NCI-H524 (cell line): ENCODE measurements around the gene GMEB2.
"Not testable (repeated sequence)": the region's sequence is repeated elsewhere in the genome, so short reads cannot be mapped to it uniquely, and the experiment has no call there.

Experiments
- DNase-seq, 2 experiments: peaks; one replicate each; lab custom pipeline; 2025; lab: John Stamatoyannopoulos, UW

GMEB2 gene

GRCh38 chr20:63626424-63627128 lies at the start of gene GMEB2:
GMEB2 (minus strand) TSS chr20:63627101; CDS start chr20:63619397, 7,704 bp downstream.
- DNase-seq: peak; percentile 18 to 79

DNA sequence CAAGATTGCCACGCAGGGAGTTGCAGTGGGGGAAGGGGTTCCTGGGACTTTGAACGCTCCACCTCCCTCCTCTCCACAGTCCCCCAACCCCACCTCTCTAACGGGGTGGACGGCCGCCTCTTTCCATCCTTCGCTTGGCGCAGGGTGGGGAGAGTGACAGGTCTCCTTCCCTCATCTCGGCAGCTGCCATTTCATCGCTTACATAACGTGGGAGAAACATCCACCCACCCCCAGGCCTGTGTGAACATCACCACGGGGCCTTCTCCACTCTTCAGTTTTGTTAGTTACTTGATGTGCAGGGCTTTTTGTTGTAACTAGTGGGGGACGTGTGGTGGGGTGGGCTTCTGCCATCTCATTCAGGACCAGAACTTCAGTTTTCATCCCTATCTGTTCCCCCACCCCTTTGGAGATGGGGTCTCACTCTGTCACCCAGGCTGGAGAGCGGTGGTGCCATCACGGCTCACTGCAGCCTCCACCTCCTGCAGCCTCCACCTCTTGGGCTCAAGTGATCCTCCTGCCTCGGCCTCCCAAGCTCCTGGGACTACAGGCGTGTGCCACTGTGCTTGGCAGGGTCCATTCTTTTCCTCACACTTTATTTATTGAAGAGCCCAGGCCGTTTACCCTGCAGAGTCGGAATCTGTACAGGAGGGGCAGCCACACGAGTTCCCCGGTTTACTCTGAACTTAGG lies 48.9 kb upstream of the GMEB2 start:
- no peak for DNase-seq

DNA sequence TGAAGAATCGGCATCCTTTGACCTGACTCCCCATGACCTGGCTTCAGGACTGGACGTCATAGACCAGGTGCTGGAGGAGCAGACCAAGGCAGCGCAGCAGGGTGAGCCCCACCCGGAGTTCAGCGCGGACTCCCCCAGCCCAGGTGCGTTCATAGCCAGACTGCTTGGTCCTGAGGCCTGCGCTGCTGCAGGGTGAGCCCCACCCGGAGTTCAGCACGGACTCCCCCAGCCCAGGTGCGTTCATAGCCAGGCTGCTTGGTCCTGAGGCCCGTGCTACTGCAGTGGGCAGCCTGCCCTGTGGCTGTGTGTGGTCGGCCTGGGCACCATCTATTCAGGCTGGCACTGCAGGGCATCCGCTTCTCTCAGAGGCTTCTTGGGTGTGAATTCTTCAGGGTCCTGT lies 47.0 kb upstream of the GMEB2 start:
- DNase-seq: no peak

DNA sequence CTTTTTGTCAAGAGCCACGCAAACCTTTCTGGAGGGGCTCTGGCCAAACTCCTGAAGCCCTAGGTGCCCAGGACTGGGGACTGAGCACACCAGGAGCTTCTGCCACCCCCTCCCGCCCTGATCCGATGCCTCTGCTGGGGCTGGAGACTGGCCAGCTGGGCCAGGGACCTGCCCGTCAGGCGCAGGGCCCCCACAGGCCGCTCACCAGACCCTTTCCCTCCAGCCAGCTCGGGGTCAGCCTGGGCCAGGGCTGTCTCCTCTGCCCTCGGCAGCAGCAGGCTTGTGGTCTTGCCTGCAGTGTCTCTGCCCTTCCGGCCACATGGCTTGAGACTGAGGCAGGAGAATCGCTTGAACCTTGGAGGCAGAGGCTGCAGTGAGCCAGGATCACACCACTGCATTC lies 45.8 kb upstream of the GMEB2 start:
- no peak for DNase-seq

DNA sequence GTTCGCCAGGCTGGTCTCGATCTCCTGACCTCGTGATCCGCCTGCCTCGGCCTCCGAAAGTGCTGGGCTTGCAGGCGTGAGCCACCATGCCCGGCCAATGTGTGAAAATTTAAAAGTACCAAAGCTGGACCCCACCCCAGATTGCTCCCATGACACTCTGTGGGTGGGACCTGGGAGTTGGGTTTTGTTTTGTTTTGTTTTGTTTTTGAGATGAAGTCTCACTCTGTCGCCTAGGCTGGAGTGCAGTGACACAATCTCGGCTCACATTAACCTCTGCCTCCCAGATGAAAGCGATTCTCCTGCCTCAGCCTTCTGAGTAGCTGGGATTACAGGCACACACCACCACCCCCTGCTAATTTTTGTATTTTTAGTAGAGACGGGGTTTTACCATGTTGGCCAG lies 44.8 kb upstream of the GMEB2 start:
- DNase-seq: not testable (repeated sequence)

- DNase-seq: no peak
These were observed 41.5 kb upstream of the GMEB2 start for GRCh38 chr20:63668351-63668750.

GRCh38 chr20:63667858-63668257 lies 41.0 kb upstream of the GMEB2 start:
- DNase-seq: no peak

GRCh38 chr20:63665708-63666107 lies 38.8 kb upstream of the GMEB2 start:
- no peak for DNase-seq

DNA sequence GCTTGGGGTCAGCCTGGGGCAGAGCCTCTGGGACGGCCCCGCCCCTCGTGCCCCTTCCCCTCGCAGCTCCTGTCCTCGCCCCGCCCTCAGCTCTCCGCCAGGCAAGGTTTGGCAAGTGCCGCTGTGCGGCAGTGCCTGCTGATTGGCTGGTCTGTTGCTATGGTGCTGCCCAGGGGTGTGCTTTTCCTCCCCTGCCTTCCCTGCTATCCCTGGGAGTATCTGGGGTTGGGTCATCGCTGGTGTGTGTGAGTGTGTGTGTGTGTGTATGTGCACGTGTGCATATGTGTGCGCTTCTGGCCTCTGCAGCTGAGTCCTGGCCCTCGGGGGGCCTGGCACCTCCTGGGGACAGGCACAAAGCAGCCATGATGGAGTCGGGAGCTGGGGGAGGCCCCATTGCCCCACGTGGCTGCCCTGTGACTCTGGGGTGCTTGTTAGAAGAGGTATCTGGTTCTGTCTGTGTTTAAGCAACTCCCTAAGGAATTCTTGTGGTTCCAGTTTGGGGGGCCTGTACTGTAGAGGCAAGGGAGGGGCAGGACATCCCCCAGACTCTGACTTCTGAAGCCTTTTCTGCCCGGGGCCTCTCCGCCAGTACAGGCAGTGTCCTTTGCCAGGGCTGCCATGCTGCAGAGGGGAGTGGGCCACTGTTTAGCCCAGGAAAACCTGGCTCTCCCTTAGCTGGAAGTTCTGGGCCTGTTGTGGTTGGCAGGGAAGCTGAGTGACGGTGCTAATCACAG lies 38.1 kb upstream of the GMEB2 start:
- no peak for DNase-seq

DNA sequence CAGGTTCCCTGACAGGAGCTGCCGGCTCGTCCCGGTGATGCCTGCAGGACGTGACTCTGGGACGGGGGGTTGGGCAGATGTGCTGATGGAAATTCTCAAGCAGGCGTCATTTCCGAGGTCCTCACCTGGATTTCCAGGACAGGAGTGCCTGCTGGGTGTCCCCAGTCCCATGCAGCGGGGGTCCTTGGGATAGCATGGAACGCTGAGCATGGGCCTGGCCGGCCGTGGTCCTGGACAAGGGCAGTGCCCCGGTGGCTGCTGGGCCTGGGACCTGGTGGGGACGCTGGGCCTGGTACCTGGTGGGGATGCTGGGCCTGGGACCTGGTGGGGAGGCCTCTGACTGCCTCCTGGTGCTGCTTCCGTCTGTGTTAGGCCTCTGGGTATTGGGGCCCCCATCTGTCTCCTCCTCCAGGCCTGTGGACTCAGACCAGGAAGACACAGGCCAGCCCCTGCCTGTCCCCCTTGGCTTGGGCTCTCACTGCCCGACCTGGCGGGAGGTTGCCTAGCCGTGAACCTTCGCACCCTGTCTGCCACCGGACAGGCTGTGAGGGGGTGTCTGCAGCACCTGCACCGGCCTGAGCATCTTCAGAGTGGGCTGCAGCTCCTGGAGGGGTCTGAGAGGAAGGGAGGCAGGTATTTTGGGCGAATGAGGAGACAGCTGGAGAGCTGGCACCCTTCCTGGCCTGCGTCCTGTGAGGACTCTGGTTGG lies 37.4 kb upstream of the GMEB2 start:
- no peak for DNase-seq

DNA sequence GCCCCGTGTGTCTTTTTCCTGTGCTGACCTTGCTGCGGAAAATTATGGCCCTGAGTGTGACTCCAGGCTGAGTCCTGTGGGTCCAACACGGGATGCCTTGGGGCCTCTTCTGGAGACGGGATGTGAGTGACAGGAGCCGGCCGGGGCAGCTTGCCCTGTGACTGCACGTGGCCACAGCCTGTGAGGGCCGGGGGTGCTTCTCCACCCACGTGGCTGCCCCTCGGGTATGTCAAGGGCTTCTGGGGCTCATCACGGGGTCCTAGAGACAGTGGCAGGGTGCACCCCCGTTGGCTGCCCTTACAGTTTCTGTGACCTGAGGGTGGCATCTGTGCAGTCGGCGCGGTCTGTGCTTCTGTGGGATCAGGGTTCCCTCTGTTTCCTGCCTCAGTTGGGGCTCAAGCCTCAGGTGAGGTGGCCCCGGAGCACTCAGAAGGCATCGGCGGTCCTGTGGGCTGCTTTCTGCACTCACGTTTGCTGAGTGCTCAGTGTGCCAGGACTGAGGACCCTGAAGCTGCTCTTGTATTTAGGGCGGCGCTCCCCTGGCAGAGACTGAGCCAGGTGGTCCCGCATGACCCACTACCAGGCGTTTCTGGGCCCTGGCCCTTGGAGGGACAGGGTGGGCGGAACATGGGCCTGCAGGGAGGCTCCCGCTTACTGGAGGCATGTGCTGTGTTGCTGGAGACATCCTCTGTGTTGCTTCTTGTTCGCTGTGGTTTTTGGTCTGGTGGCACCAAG lies 36.6 kb upstream of the GMEB2 start:
- DNase-seq: no peak

- no peak for DNase-seq
These were observed 35.9 kb upstream of the GMEB2 start for GRCh38 chr20:63662813-63663189.

GRCh38 chr20:63661959-63662812 lies 35.3 kb upstream of the GMEB2 start:
- DNase-seq: no peak

DNA sequence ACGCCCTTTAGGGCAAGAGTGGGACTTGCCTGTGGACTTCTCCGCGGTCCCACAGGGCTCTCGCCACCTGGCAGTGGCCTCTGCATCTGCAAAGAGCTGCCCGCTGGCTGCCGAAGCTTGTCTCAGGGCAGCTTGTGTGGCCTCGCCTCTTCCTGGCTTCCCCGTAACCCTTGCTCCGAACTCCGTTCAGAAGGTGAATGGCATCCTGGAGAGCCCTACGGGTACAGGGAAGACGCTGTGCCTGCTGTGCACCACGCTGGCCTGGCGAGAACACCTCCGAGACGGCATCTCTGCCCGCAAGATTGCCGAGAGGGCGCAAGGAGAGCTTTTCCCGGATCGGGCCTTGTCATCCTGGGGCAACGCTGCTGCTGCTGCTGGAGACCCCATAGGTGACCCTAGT lies 34.2 kb upstream of the GMEB2 start:
- no peak for DNase-seq

GRCh38 chr20:63660622-63661021 lies 33.7 kb upstream of the GMEB2 start:
- DNase-seq: no peak

- DNase-seq: not testable (repeated sequence)
These were observed 33.3 kb upstream of the GMEB2 start for GRCh38 chr20:63660174-63660573.

DNA sequence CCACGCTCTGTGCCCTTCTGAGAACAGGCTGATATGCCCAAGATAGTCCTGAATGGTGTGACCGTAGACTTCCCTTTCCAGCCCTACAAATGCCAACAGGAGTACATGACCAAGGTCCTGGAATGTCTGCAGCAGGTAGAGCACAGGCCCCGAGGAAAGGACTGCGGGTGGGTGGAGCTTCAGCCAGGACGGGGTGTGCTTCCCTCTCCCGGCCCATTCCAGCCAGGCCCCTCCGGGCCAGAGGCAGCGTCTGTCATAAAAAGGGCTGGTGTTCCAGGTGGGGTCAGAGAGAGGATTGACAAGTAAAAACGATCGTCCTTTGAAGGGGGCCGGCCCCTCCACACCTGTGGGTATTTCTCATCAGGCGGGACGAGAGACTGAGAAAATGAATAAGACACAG lies 32.5 kb upstream of the GMEB2 start:
- no peak for DNase-seq

- DNase-seq: no peak
These were observed 31.9 kb upstream of the GMEB2 start for GRCh38 chr20:63658749-63659187.

DNA sequence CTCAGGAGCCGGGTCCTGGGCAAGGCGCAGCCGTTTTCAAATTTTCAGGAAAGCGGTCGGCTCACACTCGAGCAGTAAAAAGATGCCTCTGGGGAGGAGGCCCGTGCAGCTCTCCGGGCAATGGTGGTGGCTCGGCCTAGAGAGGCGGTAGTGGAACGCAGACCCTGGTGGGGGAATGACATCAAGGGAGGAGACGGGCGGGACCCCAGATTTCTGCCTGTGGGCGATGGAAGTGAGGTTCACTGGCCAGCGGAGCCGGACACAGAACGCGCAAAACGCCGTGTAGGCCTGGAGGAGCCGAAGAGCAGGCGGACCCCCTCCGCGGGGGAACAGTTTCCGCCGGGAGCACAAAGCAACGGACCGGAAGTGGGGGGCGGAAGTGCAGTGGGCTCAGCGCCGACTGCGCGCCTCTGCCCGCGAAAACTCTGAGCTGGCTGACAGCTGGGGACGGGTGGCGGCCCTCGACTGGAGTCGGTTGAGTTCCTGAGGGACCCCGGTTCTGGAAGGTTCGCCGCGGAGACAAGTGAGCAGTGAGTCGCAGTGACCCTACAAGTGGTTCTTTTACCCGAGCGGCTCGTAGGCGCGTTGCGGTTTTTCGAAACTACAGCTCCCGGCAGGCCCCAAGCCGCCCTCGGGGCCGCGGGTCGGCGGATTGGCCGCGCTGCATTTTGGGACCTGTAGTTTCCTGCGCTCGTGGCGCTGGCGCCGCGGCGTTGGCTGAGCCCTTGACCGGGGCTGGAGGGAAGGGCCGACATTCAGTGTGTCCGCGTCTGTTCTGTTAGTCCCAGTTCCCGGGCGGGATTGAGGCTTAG lies 31.2 kb upstream of the GMEB2 start, which contains the start of gene RTEL1:
TSS of gene RTEL1 (plus strand) at position 376 of the 812 bp plus-strand sequence. CDS start 1,091 bp downstream, outside the sequence.
- DNase-seq: peak; percentile 81 to 86
